LHCN-M2 (cell line): Measurements from ENCODE around the gene NUP107. TPM values are rescaled to one million over a fixed set of nuclear protein-coding genes. Genes with fewer than 3 reads are reported as not detected.

Source experiments
- DNase-seq: peaks from one replicate; pipeline ENCODE4 v3.0.0-alpha.2; 2012; ENCODE audit warnings: low read depth
- total RNA-seq: library from RNA; depleted of rRNA; stranded (reverse); fragments of >200 nt; gene quantifications from 2 replicates; pipeline ENCODE4 v1.2.3, GENCODE V29; 2014

NUP107 gene
- total RNA-seq, 1 experiment from 2014 or later: 78.0 TPM

DNA sequence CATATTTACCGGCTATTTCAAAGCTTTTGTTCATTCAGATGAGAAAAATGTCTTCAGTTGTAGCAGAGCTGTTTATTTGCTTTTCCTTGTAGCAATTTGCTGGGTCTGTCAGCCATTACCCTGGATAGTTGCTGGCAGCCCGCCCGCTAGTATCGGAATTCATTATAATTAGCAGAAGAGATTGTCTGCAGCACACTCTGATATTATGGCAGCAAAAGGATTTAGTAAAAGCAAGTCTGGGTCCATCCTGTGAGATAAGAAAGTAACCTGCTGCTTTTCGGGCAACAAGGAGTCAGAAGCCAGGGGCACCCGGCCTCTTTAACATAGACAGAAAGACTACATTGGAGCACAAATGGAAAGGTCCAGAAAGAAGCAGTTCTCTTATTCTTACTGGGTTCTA is 53.1 kb downstream of the NUP107 start:
- DNase-seq: no peak

DNA sequence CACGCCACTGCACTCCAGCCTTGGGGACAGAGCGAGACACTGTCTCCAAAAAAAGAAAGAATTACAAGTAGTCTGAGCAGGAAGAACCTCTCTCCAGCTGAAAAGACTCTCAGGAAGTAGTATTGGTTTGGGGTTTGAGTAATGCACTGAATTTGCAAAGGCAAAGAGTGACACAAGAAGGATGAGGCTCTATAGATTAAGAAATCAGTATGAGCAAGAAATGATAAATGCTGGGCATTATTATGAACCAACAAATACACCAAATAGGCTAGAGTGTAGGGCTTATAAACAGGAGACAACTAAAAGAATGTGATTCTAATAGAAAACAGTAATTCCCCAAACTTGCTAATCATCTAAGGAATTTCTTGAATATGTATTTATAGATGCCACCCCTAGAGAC is 56.6 kb downstream of the NUP107 start:
- DNase-seq: peak; percentile 2

DNA sequence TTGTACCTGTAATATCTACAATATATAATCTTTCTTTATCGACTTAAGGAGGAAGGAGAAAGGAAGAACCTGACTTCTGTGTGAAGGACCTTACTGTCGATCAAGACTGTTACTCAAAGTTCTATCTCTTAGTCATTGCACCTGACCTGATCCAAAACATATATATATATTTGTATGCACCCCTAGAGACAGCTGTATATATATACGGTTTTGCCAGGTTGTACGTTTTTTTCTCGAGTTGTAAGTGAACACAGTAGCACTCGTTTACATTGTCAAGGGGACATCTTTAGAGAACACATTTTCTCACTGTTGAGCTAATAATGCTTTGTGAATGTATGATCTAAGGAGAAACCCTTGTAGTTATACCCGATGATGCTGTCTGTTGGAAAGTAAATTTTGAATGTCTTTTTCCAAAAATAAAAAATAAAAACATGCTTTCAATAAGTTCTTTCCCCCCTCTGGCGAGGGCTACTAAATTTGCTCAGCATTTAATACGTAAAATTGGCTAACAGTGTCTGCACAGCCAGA is 58.7 kb downstream of the NUP107 start:
- no peak for DNase-seq

DNA sequence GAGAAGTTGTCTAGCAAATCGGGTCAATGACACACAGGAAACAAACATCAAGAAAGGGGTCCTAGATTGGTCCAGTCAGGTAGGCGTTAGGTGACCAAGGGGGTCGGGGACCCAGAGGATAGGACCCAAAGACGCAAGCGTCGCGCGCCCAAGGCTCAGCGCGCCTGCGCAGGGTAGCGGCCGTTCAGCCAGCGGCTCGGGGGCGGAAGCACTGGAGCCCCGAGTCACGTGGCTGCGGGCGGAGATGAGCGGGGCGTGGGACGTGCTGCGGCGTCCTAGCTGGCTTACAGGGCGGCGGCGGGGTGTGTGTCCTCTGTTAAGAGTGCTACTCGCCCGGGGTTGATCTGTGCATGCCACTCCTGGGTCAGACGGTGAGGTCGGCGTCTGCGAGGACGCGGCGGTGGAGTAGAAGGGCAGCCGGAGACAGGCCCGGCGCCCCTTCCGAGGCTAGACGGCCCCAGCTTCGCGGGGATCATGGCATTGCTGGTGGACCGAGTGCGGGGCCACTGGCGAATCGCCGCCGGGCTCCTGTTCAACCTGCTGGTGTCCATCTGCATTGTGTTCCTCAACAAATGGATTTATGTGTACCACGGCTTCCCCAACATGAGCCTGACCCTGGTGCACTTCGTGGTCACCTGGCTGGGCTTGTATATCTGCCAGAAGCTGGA is 59.3 kb downstream of the NUP107 start, which contains the start of gene SLC35E3:
Gene SLC35E3, plus strand, starts transcription at position 273 of the 668 bp plus-strand sequence. Its CDS starts 202 bp downstream, at position 475.
- peak; percentile 90 for DNase-seq

DNA sequence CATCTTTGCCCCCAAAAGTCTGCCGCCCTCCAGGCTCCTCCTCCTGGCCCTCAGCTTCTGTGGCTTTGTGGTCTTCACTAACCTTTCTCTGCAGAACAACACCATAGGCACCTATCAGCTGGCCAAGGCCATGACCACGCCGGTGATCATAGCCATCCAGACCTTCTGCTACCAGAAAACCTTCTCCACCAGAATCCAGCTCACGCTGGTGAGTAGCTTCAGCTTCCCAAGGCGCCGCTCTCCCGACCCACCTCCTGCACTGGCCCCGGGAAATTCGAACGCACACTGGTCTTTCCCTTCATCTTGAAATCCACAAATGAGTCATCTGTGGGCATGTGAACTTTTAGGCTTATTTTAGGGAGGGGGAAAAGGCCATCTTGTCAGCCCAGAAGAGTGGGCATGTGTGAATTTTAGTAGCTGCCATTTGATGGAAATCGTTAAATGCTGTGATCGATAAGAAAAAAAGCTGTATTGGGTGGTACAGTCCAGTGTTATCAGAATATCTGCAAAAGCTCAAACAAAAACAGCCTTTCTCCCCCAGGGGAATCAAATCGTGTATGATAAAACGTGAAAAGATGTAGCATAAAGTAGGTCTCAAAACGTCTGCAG is 59.9 kb downstream of the NUP107 start:
- DNase-seq: peak; percentile 76

DNA sequence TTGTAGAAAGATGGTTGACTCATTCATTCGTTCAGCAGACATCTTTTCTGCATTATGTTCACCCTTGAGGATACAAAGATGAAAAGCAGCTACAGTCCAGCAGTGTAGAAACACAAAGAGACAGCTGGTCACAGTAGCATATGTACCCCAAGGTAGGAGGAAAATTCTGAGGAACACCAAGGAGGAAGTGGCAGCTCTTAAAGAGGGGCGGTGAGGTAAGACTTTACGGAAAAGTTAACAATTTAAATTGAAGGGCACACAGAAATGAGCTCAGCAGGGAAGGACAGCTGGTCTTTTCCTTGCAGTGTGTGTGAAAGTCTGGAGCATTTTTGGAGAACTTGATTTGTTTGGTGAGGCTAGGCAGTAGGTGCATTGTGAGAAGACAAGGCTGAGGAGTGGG is 62.7 kb downstream of the NUP107 start:
- no peak for DNase-seq

DNA sequence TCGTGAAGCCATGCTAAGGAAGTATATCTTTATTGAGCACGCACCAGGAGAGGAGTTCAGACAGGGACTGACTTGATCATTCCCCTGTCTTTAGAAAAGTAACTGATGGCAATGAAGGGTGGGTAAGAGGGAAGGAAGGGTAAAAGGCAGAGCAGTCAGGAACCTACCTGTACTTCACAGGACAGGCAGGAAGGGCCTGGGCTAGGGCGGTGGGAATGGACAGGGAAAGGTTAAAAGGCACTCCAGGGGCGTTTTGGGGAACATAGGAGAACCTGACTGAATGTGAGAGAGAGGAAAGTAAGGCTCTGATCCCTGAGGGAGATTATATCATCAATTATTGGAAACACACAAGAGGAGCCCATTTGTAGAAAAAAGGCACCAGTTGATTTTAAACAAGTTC is 63.1 kb downstream of the NUP107 start:
- no peak for DNase-seq

DNA sequence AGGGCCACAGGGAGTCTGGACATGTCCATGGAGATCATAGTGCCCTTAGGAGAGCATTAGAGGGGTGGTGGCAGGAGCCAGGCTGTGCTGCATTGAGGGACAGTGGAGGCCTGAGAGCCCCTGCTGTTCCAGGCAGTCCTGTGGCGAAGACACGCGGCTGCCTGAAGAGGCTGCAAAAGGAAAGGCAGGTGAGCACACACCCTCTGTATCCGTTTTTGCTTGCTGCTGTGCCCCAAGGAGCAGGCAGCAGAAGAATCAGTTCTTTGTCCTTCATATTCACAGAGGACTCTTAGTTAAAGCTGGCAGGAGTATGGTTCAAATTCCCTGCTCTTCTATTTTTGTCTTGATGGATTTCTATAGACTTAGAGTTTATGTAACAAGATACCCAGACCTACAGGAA is 63.7 kb downstream of the NUP107 start:
- DNase-seq: no peak

DNA sequence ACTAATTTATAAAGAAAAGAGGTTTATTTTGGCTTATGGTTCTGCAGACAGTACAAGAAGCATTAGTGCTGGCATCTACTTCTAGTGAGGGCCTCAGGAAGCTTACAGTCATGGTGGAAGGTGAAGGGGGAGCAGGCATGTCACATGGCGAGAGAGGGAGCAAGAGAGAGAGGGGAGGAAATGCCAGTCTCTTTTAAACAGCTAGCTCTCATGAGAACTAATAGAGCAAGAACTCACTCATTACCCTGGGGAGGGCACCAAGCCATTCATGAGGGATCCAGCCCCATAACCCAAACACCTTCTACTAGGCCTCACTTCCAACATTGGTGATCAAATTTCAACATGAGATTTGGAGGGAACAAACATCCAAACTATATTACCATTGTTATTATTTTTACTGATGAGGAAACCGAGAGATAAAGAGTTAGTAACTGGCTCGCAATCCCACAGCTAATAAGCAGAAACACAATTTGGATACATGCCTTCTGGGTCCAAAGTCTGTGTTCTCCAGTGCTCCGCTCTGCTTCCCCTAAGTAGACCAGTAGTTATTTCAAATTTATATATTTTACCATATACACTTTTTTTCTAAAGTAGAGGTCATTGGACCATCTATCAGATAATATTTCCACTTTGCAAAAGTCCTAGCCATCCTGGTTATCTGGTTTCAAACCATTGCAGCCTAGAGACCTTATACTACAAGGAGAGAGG is 68.9 kb downstream of the NUP107 start:
- DNase-seq: no peak

DNA sequence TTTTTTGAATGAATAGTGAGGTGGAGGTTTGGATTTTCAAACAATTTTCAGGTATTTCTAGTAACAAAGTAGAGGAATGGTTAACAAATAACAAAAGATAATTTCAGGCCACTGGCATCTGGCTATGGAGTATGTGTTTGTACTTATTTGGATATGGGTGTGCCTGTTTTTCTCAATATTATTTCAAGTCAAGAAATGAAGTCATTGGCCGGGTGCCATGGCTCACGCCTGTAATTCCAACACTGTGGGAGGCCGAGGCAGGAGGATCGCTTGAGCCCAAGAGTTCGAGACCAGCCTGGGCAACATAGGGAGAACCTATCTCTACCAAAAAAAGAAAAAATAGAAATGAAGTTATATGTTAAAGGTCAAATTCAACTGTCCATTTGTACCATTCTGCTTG is 73.1 kb downstream of the NUP107 start:
- no peak for DNase-seq

DNA sequence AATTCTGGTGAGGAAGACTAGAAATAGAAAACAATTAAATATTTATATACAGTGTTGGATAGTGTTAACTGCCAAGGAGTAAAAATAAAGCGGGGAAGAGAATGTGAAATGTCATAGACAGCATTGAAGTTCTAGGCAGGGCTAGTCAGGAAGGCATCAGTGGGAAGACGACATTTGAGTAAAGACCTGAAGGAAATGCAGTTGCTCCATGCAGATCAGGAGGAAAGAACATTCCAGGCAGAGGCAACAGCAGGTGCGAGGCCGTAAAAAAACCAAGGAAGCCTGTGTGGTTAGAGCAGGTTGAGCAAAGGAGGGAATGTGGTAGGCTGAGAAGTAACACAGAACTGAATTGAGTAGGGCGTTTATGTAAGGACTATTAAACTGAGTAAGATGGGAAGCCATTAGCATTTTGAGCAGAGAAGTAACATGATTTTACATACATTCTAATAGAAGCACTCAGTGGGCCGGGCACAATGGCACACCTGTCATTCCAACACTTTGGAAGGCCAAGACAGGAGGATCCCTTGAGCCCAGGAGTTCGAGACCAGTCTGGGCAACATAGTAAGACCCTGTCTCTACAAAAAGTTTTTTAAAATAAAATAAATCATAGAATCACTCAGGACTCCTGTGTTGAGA is 74.1 kb downstream of the NUP107 start:
- no peak for DNase-seq

DNA sequence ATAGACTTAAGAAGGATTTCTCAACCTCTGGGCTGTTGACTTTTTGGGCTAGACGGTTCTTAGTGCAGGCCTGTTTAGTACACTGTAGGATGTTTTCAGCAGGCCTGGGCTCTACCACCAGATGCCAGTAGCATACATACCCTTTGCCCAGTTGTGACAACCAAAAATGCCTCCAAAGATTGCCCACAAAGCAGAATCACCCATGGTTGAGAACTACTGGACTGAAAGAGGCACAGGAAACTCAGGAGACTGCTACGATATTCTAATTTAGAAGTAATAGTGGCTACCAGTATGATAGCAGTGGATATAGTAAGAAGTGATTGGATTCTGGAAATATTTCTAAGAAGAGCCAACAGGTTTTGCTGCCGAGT is 74.6 kb downstream of the NUP107 start:
- DNase-seq: no peak

DNA sequence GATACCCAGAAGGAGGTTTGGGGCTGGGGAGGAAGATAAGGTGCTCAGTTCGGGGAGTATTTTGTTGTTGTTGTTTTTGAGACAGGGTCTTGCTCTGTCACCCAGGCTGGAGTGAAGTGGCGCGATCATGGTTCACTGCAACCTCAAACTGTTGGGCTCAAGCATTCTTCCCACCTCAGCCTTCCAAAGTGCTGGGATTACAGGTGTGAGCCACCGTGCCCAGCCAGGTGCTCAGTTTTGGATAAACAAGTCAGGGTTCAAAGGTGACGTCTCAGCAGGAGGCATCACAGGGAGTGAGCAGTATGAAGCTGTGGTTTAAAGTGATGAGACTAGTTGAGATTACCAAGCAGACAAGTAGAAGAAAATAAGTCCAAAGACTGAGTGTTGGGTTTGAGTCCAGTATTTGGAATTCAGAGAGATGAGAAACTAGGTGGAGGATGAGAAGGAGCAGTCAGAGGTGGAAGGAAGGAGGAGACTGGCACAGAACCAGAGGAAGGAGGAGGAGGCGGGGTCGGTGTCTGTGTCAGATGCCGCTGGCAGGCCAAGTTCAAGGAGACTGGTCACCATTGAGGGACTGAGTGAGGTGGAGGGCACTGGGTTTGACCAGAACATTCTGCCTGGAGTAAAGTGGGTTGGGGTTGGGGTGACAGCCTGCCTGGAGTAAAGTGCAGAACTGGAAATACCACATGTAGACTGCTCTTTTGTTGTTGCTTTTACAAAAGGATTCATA is 75.3 kb downstream of the NUP107 start:
- DNase-seq: no peak

DNA sequence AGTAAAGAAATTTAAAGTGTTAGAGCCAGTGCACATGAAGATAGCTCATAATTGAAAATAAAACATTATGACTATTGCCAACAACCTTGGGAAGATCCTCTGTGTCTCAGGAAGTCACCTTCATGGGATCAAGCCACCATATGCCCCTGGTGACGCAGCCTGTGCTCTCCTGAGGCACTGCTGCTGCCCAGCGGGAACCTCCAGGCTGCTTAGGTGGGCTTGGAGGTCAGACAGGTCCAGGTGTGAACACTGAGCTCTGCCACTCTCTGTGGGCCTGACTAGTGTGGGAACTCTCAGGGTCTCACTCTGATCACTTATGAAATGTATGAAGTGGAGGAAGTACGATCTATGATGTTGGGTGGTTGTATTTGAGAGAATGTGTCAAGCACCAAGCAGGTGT is 75.9 kb downstream of the NUP107 start:
- no peak for DNase-seq

DNA sequence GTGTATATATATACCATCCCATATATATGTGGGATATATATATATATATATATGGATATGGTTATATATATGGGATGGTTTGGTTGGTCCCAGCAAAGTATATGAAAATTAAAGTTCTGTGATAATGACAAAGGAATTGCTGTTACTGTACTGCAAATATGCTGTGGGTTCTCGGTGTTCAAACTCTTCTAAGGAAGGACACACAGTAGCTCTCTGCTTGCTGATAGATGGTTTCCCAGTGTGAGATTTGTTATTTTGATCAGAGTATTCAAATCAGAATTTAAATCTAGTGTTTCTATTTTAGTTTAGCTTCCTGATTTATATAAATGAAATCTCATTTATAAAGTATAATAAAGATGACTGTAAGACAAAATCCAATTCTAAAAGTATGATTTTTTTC is 78.9 kb downstream of the NUP107 start:
- no peak for DNase-seq

DNA sequence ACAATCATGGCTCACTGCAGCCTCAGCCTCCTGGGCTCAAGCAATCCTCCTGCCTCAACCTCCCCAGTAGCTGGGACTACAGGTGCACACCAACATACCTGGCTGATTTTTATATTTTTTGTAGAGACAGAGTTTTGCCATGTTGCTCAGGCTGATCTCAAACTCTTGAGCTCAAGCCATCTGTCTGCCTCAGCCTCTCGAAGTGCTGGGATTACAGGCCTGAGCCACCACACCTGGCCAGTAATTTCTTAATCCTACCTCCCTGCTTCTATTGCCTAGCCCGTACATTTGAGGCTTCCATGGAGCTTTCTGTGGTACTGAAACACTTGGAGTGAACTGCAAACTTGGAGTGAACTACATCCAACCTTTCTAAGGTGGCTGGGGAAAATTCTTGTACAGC is 79.9 kb downstream of the NUP107 start:
- DNase-seq: no peak

DNA sequence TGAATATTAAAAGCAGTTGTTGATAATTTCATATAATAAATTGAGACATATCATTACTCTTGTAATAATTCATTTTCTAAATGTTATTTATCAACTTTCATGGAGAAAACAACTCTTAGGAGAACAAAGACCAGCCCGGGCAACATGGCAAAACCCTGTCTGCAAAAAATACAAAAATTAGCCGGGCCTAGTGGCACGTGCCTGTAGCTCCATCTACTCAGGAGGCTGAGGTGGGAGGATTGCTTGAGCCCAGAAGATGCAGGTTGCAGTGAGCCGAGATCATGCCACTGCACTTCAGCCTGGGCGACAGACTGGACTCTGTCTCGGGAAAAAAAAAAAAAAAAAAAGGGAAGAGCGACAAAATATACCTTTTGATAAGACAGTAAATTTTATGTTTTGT is 80.4 kb downstream of the NUP107 start:
- no peak for DNase-seq

DNA sequence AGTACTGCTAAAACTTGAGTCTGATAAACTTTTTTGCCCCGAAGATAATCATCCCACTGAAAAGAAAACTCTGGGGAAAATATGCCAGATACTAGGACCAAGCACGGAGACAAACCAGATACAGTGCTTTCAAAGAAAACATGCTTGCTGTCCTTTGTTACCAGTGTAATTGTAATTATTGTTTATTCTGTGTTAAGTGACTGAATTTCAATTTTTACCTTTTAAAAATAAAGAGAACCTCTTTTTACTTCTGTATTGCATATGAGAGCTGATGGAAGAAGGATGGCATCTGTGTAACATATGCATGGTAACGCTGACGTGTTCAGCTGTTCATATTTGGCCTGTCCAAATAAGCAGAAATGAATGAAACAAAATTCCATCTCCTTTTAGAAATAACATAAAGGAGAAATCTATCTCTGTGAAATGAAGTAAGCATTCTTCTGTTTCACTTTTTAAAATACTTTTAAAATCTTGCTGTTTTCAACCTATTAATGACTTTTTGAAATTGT is 81.7 kb downstream of the NUP107 start:
- DNase-seq: no peak

DNA sequence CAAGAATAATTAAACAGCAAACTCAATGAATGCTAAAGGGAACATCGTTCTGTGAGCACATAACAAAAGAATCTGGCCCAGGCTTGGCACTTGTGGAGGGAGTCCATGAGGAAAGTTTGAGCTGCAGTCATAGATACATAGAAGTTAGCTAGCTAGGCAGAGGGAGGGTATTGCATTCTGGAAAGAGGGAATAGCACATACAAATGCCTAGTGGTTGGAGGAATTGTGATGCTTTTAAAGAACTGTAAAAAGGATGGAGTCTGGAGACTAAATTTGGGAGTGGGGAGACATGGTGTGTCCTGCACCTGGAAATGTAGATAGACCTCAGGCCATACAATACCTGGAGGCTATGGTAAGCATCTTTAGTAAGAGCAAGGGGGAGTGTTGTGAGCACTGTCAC is 83.2 kb downstream of the NUP107 start:
- DNase-seq: no peak

DNA sequence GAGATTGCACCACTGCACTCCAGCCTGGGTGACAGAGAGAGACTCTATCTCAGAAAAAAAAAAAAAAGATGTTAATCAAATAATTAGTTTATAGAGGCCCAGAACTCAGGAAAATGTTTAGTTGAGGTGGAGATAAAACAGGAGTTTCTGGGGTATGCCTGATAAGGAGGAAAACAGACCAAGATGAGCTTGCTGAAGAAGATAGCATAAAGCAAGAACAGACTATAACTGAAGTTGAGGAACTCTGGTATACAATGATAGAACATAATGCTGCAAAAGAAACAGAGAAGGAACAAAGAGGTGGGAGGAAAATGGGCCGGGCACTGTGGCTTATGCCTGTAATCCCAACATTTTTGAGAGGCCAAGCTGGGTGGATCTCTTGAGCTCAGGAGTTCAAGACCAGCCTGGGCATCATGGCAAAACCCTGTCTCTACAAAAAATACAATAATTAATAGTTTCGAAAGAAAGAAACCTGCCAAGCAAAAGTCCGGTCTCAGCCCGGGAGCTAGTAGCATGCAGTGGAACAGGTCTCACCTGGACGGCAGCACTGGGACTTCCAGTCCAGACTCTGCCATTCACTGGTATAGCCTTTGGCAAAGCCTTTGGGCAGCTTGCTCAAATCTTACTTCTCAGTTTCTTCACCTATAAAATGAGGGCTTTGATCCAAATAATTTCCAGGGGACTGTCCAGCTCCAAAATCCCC is 84.6 kb downstream of the NUP107 start:
- DNase-seq: no peak

DNA sequence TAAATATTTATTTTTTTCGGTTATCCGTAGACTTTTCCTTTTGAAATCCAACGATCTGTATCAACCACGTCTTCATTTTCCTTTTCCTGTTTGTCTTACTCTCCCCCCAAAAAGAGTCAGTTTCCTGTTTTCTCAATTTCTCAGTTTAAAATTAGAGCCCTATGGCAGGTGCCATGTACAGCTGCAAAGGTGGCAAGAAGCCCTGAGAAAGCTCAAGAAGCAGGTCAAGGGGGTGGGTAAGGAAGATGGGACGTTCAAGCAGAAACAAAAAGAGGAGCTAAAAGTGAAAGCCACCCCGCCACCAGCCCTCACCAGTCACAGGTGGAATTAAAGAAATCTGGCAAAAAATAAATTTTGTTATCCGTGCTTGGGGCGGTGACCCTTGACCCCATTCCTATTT is 85.9 kb downstream of the NUP107 start:
- DNase-seq: no peak
